RWPE1 (cell line): Measurements from ENCODE around the gene TNS3.

Source experiments
- CTCF ChIA-PET: fragments of 350-600 bp; sonication (Branson Sonifier 250); formaldehyde crosslinking; extraction: SDS; loops from one replicate; lab custom pipeline; 2021; lab: Yijun Ruan, JAX
- POLR2A ChIA-PET: fragments of 400-600 bp; formaldehyde crosslinking; extraction: SDS; loops from one replicate; lab custom pipeline; 2020; ENCODE audit warnings: antibody characterized with exemption; ENCODE audit not compliant: low non-redundant PET; lab: Yijun Ruan, JAX
- DNase-seq: peaks from one replicate; pipeline ENCODE4 v3.0.0; 2012; ENCODE audit warnings: low spot score
- H3K27ac ChIP-seq: fragments of 450-650 bp; 2 replicates; pipeline ENCODE4 v1.5.1; 2017
- CTCF ChIP-seq: fragments of 450-650 bp; conservative IDR thresholded peaks from 2 replicates; pipeline ENCODE4 v1.5.1; 2017; ENCODE audit warnings: low read depth, mild to moderate bottlenecking

Gene TNS3

GRCh38 chr7:47415318-47416212 is 166.3 kb downstream of the TNS3 start:
- ChIA-PET CTCF (no interaction called here), POLR2A (no interaction called here)
- H3K27ac ChIP-seq = no peak overlapping the region; the same call in 1 of the 2 replicates
- TF ChIP-seq CTCF = no peak
- DNase-seq = no peak

DNA sequence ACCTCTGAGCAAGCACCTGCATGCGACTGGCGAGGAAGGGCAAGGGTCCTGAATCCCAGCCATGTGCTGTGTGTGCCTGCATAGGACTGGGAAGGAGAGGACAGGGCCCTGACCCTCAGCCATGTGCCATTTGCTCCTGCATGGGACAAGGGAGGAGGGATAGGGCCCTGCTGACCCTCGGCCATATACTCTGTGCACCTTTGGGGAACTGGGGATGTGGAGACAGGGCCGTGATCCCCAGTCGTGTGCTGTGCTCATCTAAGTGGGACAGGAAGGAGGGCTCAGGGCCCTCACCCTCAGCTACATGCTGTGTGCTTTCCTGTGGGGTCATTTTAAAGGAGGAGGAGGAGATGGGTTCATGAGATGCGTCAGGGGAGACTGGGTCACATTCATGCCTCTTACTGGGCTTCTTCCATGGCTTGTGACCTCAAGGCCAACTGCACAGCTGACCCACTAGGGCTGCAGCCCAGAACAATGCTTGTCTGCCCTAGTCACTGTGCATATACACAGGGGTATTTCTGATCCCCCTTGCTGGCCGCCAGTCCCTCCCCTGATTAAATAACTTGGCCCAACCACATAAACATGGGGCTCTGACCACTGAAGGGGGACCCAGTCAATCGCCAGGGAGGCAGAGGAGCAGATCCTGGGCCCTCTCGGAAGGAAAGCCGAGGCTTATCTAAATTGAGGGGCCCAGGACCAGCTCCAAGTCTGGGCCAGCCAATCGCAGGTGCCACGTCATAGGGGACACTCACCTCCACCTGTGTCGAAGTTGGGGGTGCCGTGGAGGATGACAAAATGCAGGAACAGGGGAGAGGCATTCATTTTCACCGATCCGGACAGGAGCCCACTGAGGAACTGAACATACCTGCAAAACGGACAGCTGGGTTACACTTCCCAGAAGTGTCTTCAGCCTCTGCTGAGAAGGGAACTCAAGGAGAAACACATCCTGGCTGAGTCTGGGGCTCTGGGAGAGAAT is 167.3 kb downstream of the TNS3 start:
- H3K27ac ChIP-seq = no peak overlapping the region; the same call in 1 of the 2 replicates
- ChIA-PET CTCF (no interaction called here), POLR2A (no interaction called here)
- TF ChIP-seq CTCF = no peak
- DNase-seq = no peak

DNA sequence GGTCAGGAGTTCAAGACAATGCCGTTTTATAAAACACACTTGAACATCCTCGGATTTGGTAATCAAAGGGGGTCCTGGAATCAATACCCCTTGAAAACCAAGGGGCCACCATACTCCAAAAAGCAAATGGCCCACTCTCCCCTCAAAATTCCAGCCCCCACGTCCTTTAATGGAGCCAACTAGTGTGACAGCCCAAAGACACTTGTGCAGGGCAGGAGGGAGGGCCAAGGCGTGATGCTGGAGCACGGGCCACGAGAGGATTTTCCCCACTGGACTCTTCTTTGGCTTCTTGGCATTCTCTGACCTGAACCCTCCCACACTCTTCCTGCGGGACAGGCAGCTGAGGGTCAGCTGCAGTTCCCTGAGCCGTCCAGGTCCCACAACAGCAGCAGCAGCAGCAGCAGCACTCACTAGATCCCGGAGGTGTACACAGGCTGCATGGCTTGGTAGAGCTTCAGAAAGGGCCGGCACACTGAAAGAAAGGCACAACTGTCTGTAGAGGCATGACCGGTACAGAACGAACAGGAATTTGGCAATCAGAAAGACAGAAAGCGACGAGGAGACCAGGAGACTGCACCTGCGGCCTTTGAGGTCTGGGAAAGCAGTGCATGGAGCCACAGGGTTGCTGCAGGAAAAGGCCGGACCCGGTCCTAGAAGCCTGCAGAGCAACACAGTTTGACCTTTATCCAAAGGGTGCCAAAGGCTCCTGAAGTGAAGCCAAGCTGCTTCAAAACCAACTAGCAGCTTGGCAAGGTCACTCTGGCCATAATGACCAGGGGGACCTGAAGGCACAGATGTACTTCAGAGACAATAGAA is 168.2 kb downstream of the TNS3 start:
- POLR2A ChIA-PET = no interaction called here
- TF ChIP-seq CTCF = no peak
- no peak overlapping the region for H3K27ac ChIP-seq
- DNase-seq = no peak
- CTCF ChIA-PET = no interaction called here

DNA sequence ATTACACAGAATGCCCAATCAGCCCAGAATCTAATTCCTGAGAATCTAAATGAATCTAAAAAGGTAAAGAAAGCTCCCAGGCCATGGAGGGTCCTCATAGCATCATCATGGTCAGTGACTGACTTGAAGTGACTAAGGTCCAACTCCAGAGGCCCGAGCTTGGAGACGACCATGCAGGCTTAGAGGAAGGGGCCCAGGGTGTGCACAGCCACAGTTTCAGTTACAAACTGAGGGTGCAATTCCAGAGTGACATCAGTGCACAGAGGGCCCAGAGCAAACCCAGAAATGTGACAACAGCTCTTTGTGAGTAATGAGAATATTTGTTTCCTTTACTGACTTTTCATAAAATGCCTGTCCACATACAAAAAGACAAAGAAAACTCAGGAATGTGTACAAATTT is 170.0 kb downstream of the TNS3 start:
- DNase-seq = no peak
- H3K27ac ChIP-seq = no peak overlapping the region
- ChIA-PET POLR2A (no interaction called here), CTCF (no interaction called here)
- no peak for TF ChIP-seq CTCF

- no peak for TF ChIP-seq CTCF
- no peak for DNase-seq
- ChIA-PET CTCF (no interaction called here), POLR2A (no interaction called here)
- H3K27ac ChIP-seq = no peak overlapping the region
Observed at GRCh38 chr7:47411281-47411869, 170.5 kb downstream of the TNS3 start.
